Islet of Langerhans (tissue), 1 donor: ENCODE measurements around the gene CALM1.
"Not testable (repeated sequence)": the region's sequence is repeated elsewhere in the genome, so short reads cannot be mapped to it uniquely, and the experiment has no call there.

Experiments used
- FAIRE-seq: peaks from one replicate; lab custom pipeline; 2011; peaks lifted over from hg19 to GRCh38; lab: Jason Lieb, UNC

The CALM1 gene

DNA sequence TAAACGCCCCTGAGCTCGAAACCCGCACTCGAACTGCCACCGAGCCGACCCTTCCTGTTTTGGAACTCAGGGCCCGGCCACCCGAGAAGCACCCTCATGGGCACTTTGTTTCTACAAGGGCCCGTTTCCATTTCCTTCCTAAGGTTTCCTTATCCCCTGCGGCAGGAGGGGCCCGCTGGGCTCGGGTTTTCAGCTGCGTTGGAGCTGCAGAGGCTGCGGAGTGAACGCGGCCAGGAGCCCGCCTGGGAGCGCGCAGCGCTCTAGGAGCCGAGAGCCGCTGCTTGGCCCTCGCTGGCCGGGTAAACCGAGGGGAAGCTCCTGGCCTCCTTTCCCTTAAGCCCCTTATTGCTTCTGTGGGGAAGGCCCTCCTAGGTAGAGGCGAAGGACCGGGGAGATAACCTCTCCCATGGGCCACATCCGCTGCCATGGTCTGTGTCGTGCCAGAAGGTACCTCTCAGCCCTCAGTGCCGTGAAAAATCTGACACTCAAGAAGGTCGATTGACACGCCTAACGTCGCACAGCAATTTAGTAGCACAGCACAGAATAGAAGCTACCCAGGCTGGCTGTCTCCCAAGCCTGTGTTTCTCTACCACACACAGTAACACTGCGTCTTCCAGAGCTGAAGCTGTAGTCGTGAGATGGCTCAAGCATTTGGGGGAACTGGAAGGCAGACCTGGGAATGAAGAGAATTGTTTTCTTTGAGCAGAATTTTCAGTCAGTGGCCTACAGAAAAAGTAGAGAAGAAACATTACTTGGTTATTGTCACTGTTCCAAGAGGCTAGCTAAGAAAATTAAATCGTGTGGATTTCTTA, 12.9 kb upstream of the CALM1 start:
- FAIRE-seq: no peak

DNA sequence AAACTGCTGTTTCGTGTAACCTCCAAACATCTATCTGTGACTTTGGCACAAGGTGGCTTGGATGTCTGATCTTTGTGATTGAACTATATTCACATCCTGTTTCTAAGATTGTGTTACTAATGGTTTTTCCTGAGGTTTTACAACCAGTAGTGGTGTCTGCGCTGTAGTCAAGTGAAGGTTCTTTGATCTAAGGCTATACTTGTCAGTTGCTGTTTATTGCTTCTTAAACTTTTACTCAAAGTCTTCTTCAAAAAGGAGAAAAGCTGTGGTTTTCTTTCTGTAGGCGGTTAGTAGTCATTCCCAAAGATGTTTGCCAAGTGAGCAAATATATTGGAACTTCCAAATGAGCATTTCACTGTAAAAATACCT, 12.3 kb upstream of the CALM1 start:
- FAIRE-seq: peak; percentile 83

- no peak for FAIRE-seq
Observed at GRCh38 chr14:90386321-90386720, 10.5 kb upstream of the CALM1 start.

DNA sequence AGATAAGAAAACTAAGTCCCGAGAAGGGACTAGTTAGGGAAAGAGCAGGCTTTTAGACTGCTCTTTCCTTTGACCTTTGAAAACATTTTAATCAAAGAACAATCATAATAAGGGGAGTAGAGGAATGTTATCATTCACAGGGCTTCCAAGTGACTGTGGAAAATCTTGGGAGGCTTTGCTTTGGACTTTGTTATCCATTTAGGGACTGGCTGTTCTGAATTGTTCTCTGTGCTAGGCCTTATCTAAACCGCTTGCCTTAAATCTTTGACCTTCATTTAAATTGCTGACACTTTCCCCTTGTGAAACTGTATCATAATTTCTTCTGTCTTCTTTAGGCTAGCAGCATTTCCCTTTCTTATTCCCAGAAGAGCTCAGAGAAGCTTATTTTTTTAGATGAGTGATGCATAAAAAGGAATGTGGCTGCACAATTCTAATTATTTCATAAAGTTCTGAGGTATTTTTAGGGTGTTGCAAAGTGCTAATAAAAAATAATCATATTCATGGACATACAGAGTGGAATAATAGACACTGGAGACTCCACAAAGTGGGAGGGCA, 9.5 kb upstream of the CALM1 start:
- no peak for FAIRE-seq

GRCh38 chr14:90388437-90388836, 8.4 kb upstream of the CALM1 start:
- no peak for FAIRE-seq

DNA sequence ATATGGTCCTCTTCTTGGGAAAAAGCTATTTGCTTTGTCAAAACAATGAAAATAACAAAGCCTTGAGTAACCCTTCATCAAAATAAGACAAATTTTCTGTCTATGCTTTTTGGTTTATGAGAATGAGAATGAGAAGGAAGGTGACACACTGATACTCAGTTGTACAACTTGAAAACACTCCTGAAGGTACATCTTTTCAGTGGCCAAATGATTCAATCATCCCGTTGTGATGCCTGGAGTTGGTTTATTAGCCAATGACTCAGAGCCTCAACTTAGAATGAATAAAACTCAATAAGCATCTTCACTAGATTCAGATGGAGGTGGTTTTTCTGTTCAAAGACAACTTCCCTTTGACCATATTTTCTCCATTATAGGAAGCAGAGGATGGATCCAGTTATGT, 7.8 kb upstream of the CALM1 start:
- no peak for FAIRE-seq

- FAIRE-seq: no peak
Observed at GRCh38 chr14:90393966-90394365, 2.9 kb upstream of the CALM1 start.

DNA sequence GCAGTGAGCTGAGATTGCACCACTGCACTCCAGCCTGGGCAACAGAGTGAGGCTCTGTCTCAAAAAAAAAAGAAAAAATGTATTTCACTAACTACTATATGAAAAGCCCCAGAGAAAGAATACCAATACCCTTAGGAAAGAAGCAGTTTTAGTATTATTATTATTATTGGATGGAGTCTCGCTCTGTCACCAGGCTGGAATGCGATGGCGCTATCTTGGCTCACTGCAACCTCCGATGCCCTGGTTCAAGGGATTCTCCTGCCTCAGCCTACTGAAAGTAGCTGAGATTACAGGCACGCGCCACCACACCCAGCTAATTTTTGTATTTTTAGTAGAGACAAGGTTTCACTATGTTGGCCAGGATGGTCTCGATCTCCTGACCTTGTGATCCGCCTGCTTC, 2.0 kb upstream of the CALM1 start:
- FAIRE-seq: not testable (repeated sequence)

DNA sequence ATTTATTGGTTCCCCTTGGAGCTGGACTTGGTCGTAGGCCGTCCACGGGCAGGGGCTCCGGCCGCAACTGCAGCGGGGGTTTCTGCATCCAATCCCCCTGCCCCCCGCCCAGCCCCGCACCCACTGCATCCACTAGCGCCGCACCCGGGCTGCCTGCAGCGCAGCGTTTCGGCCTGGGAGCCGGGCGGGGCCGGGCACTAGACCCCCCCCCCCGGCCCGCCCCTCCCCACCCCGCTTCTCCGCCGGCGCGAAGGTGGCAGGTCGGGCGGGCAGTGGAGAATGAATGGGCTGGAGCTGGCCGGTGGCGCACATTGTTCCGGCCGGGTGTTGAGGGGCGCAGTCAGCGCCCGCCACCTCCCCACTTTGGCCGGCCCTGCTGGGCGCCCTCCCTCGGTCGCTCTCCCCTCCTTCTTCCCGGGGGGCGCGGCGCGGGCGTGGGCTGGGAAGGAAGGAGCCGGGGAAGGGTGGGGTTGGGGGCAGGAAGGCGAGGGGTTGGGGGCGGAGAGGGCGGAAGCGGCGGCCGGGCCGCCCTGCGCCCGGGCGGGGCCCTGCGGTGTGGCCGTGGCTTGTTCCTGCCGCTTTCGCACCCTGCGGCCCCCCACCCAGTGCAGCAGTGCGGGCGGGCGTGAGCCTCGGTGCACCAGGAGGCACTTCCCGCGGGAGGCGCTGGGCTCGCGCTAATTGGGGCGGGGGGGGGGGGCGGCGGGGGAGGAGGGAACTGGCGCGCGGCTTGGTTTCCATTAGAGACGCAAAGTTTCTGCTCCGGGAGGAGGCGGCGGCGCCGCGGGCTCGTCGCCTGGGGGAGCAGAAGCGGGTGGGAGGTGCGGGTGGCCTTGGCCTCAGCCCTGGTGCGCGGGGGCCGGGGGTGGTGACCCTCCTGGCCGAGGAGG, 841 bp downstream of the CALM1 start:
- no peak for FAIRE-seq

DNA sequence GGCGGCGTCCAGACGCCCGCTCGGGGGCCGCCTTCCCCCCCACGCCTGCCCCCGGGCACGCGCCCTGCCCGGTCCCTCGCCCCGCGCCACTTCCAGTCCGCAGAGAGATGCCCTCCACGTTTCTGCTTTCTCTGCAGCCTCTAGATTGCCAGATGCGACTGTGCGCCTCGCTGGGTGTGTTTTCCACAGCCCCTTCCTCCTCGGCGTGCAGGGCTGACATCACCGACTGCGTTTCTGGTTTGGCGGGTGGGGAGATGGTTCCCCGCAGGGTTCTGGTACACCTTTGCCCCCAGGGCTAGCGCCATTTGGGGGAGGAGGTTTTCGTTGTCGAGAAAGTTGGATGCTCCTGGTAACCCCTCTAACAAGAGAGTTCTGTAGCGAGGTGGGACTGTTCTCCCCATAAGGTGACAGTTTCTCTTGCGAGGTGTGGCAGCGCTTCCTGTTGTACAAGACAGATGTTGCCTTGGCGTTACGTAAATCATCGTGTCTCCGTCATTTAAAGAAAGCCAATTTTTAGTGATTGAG, 1.5 kb downstream of the CALM1 start:
- FAIRE-seq: no peak

DNA sequence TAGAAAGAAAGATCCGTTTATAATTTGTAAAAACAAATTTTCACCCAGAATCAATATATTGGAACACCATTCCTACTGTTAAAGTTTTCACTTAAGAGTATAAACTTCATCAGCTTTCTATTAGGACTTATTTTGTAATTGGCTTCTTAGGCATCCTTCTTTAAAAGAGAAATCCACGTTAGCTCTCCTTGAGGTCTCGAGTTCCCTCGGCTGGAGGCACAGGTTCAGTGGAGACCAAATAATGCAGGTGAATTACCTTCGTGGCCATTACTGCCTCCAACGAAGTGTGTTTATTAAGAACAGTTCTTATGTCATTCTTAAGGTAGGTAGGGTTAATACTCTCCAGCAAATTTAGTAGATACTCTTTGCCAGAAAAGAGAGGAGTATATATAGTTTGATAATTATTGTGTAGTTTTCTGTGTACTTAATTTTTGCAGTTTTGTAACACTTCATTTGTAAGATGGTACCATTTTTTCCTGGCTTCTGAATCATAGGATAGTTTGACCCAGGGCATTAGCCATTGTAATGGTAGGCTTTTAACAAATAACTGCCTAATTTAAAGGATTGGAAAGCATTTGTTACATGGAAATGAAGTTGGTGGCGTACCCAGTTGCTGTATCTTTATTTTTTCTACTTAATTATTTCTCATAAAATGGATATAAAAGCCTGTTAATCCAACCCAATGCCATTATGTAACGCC, 2.2 kb downstream of the CALM1 start:
- FAIRE-seq: peak; percentile 55

DNA sequence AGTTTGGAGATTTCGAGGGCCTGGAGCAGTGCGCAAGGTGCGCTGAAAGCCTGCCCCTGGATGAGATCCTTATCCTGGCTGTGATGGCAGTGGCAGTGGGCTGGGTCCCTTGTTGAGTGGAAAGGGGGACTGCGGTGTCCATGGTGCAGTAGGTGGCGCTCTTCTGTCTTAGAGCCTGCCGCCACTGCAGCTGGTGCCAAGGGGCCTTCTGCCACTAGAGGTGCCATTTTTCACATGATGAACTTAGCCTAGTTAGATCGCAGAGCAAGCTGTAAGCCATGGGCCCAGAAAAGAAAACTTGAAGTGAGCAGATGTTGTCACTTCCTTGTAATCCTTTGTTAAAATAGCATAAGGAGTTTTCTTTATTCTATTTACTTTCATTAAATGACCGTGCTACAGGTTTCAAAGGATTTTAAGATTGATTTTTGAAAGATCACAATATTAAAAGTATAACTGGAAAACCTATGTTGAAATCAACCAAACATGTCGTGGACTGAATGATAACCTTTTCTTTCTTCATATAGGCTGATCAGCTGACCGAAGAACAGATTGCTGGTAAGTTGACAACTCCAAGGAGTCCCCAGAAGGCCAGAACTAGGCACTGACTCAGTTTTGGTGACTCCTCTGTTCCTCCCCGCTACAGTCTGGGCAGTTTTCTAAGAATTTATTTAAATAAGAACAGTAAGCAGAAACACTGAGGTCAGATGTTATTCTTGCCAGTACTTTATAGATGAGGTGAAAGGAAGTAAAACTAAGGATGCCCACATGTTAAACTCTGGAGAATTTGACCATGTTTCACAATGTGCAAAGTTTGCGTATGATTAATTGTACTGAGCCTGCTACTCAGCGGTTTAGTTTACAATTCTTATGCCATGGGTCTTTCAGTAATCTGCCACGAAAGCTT, 3.0 kb downstream of the CALM1 start:
- peak; percentile 68 for FAIRE-seq

DNA sequence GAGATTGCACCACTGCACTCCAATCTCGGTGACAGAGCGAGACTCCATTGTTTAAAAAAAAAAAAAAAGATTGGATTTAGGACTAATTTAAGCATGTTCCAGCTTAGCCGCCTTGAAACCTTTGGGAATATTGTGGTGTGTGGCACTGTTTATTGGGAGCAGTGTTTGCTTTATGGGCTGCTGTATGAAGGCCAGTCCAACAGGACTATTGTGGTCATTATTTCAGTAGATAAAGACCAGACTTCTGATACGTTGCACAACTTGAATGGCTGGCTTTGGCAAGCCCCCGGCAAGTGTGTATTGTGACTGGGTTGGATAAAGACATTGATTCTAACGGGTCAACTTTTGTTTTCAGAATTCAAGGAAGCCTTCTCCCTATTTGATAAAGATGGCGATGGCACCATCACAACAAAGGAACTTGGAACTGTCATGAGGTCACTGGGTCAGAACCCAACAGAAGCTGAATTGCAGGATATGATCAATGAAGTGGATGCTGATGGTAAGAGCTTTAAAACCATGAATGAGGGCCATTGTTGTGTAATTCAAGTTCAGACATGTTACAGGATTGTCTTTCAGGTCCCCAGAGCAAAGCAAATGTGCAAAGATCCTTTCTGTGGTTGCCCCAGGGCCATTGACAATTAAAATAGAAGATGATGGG, 4.2 kb downstream of the CALM1 start:
- FAIRE-seq: no peak

DNA sequence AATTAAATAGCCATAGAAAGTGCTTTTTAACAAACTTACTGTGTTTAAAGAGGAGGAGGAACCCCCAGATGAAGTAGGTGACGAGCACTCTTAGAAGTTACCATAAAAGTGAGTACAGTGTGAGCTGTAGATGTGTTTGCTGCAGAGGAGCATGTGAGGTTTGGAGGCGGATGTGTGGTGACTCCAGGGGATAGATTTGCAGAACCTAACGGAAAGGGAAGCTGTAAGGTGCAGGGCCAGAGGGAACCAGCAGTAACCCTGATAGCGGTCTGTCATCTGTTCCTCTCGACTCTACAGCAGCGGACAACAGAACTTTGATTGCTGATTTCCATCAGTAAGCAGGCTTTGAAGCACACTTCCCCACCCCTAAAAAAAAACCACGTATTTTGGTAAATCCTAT, 5.2 kb downstream of the CALM1 start:
- FAIRE-seq: no peak

- no peak for FAIRE-seq
Observed at GRCh38 chr14:90403065-90403464, 6.2 kb downstream of the CALM1 start.

DNA sequence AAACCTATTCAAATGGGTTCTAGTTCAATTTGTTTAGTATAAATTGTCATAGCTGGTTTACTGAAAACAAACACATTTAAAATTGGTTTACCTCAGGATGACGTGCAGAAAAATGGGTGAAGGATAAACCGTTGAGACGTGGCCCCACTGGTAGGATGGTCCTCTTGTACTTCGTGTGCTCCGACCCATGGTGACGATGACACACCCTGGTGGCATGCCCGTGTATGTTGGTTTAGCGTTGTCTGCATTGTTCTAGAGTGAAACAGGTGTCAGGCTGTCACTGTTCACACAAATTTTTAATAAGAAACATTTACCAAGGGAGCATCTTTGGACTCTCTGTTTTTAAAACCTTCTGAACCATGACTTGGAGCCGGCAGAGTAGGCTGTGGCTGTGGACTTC, 8.3 kb downstream of the CALM1 start:
- FAIRE-seq: no peak

DNA sequence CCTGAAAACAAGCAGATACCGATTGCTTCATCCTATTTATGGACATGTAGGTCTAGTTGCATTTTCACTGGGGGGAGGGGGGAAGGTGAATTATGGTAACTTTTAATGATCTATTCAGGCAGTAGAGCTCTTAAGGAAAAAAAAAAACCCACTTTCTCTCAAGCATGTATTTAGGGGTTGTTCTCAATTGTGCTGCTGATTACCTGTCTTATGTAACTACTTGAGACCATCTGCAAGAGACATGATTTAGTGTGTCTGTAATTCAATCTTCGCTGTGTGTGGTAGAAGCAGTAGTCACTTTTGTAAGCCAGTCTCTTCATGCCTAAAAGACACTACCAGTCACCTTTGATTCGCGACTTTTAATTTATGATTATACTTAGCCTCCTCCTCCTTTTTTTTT, 8.9 kb downstream of the CALM1 start:
- no peak for FAIRE-seq

GRCh38 chr14:90406384-90406798, 9.6 kb downstream of the CALM1 start:
- FAIRE-seq: no peak

DNA sequence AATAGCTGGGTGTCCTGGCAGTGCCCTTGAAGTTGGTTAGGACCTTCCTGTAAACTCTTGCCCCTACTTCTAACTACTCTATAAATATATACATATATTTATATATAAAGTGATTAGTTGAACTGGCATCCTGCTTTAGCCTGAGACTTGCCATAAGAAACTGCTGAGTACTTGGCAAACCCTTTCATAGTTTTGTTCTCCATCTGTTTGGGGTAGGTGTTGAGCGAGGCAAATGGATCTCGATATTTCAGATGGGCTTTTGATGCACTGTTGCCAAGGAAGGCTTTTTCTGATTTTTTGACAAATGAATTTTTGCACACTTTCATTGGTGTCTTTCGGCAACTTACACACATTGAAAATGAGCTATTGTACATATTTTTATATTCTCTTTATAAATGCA, 10.4 kb downstream of the CALM1 start:
- FAIRE-seq: no peak

GRCh38 chr14:90408713-90409112, 11.9 kb downstream of the CALM1 start:
- FAIRE-seq: no peak
